Myocyte (in vitro differentiated cells): Measurements from ENCODE around the gene FHL5. TPM values are rescaled to one million over a fixed set of nuclear protein-coding genes. Genes with fewer than 3 reads are reported as not detected.
"Not testable (repeated sequence)": the region's sequence is repeated elsewhere in the genome, so short reads cannot be mapped to it uniquely, and the experiment has no call there.

Experiments
- DNase-seq: peaks from one replicate; pipeline ENCODE4 v3.0.0-alpha.2; 2012; ENCODE audit warnings: low read depth
- polyA plus RNA-seq: library from polyadenylated mRNA; unstranded; fragments of >200 nt; gene quantifications from one replicate; pipeline ENCODE4 v1.2.1, GENCODE V29; 2012; ENCODE audit warnings: missing spikeins
- total RNA-seq: library from RNA; depleted of rRNA; stranded (reverse); fragments of >200 nt; gene quantifications from 2 replicates; pipeline ENCODE4 v1.2.3, GENCODE V29; 2014

FHL5 gene, protein sequence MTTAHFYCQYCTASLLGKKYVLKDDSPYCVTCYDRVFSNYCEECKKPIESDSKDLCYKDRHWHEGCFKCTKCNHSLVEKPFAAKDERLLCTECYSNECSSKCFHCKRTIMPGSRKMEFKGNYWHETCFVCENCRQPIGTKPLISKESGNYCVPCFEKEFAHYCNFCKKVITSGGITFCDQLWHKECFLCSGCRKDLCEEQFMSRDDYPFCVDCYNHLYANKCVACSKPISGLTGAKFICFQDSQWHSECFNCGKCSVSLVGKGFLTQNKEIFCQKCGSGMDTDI
- not detected in 2 replicates for total RNA-seq
- not detected for polyA plus RNA-seq

DNA sequence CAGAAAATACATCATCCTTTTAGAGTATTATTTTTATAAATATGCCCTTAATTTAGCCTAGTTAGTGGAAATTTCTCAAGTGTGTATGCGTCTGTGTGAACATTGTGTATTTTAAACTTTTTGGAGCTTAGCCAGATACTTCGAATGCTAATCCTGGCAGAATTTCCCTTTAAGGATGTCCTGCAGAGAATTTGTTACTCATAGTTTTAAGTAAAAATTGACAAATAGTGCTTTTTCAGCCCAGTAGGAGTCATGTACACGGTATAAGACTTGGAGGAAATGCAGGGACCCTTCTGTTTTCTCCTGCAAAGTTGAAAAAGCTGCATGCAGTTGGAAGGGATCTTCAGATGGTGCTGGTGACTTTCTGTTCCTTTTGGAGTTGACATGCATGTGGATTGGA is at the start of gene FHL5:
Gene FHL5 (plus strand): TSS at position 243 of the 400 bp plus-strand sequence. CDS start 40,486 bp downstream, outside the sequence.
- DNase-seq: no peak

DNA sequence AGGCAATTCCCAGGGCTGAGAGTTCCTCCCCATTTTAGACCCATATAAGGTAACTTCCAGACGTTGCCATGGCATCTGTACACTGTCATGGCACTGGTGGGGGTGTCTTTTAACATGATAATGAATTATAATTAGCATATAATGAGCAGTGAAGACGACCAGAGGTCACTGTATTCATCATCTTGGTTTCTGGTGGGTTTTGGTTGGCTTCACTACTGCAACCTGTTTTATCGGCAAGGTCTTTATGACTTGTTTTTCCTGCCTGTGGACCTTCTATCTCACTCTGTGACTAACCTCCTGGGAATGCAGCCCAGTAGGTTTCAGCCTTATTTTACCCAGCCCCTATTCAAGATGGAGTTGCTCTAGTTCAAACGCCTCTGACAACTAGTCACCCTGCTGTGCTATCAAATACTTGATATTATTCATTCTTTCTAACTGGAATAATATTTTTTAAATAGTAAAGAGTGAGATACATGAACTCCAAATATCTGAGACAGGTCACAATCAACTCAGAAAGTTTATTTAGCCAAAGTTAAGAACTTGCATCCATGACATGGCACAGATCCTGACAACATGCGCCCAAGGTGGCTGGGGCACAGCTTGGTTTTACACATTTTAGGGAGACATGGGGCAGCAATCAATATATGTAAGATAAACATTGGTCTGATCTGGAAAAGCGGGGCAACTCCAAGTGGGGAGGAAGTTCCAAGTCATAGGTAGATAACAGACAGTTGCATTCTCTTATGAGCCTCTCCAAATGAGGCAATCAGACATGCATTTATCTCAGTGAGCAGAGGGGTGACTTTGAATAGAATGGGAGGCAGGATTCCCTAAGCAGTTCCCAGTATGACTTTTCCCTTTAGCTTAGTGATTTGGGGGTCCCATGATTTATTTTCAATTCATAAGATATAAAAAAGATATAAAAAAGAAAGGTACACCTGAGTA is 42.5 kb upstream of the FHL5 start:
- DNase-seq: peak; percentile 3

DNA sequence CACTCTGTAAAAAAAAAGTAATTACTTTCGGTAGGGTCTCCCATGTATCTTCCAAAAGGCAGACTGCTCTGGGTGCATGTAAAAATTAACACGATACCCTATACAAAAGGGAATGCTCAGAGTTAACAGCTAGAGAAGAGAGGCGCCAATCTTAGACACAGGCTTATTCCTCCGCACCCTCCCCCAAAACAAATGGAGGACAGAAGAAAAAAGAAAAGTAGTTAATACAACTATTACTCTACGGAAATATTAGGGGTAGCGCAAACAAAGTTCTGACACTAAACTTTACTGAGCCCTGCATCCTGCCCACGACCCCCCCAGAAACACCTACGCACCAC is 41.7 kb upstream of the FHL5 start:
- DNase-seq: no peak

DNA sequence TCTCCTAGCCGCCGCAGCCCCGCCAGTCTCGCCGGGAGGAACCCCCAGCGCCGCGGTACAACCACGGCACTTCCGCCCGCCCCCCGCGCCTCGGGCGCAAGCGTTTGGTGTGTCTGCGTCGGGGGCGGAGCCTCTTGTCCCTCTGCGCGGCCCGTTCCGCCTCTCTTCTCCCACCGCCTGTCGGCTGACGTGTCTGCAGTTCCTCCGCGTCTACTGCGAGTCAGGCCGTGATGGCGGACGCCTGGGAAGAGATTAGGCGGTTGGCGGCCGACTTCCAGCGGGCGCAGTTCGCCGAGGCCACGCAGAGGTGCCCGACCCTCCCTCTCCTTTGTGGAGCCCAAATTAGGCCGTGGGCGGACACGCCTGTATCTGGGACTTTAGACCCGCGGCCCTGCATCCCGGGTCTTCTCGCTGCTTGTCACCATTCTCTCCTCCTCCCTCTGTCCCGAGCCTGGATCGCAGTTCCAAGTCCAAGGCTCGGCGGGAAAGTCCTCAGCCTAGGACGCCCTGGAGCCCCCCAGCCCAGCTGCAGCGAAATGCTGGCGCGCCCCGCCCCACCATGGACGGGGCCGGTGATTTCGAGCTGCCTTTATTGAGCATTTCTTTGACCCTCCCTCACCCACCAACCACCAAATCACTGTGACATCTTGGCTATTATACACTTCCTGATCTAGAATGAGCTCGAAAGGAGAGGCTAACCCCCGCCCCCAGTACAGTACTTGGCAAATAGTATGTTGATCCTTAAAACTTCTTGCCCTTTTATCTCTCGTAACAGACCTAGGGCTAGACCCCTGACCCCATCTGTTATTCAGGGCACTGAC is 41.1 kb upstream of the FHL5 start, which contains the start of gene UFL1:
Gene UFL1 (plus strand): TSS at position 163 of the 821 bp plus-strand sequence. CDS start 68 bp downstream, at position 231.
- DNase-seq: peak; percentile 94

DNA sequence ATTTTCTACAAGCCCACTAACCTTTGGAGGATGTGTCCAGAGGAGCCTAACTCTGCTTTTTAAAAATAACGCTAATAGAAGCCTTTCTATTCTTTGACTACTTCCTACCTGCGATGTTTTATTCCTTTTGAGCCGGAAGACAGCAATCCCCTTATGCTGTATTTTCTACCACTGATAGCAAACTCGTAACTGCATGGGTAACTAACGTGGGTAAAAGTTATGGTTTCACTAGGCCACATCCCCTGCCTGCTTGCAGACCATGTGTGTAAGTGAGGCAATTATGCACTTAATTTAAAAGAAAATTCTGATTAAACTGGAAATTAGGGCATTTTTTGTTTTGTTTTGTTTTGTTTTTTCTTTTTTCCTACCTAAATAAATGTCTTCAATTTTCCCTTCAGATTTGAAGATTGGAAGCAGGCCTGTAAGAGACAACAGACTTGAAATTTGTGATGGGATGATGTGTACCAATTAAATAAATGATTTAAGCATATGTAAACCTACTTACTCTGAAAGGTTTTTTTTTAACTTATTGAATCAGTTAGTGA is 40.4 kb upstream of the FHL5 start:
- peak; percentile 26 for DNase-seq

DNA sequence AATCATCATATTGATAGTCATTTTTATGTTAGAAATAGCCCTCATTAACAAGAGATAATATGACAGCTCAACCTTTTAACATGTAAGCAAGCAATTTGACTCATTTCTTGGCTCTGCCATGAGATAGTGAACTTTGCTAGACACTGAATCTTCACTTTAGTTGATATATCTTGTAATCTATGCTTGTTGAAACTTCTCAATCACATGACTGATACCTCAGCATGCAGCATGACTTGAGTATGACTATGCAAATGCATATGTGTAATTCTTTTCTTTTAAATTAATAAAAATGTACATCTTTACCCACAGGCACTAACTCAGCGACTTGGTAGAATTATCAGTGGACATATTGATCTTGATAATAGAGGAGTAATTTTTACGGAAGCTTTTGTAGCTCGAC is 34.7 kb upstream of the FHL5 start:
- no peak for DNase-seq

DNA sequence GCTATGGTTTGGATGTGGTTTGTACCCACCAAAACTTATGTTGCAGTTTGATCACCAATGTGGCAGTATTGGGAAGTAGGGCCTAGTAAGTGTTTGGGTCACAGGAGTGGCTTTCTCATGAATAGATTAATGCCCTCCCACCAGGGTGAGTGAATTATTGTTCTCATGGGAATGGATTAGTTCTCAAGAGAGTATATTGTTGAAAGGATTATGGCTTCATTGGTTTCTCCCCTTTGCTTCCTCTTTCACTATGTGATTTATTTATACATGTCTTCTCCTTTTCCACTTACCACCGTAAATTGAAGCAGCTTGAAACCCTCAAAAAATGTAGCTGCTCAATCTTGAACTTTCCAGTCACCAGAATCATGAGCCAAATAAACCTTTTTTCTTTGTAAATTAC is 30.5 kb upstream of the FHL5 start:
- DNase-seq: no peak

DNA sequence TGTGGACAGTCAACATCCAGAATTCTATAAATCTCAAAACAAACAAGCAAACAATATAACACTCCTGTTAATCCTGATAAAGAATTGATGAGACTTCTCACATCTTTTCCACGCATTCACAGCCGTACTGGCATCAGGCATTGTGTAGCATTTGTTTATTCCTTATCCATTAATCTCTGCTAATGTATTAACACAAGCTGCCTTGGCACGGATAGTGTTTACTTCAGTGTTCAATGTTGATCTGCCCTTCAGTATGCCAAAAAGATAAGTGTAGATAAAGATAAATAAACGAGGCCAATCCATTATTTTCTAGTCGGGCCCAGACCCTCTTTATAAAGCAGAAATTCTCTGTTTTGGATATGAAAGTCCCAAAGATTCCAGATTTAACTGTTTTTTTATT is 25.2 kb upstream of the FHL5 start:
- no peak for DNase-seq

DNA sequence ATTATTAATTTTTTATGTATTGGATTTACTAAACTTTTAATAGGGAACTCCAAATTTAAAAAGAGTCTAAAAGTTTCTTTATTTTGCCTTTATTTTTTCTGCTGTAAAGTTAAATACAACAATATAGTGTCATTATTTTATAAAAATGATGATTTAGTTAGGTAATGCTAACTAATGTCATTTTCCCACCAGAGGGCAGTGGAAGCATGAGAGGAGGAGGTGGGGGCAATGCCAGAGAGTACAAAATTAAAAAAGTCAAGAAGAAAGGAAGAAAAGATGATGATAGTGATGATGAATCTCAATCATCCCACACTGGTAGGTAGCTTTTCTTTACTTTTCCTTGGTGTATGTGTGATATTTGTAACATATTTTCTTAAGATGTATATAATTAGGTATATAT is 20.2 kb upstream of the FHL5 start:
- no peak for DNase-seq

DNA sequence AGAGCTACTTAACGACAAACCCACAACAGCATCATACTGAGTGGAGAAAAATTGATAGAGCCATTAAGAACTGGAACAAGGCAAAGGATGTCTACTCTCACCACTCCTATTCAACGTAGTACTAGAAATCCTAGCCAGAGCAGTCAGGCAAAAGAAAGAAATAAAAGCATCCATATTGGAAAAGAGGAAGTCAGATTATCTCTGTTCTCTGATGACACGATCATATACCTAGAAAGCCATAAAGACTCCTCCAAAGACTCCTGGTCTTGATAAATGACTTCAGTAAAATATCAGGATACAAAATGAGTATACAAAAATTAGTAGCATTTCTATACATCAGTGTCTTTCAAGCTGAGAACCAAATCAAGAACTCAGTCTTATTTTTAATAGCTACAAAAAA is 17.0 kb upstream of the FHL5 start:
- DNase-seq: no peak

DNA sequence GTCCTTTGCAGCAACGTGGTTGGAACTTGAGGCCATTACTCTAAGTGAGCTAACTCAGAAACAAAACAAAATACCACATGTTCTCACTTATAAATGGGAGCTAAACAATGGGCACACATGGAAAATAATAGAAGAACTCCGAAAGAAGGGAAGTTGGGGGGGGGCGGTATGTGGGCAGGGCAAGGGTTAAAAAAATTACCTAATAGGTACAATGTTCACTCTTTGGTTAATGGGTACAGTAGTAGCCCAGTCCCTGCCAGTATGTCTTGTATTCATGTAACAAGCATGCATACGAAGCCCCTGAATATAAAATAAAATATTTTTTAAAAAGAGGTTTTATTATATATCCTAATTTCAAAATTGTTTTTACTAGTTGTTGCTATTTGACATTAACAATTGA is 15.3 kb upstream of the FHL5 start:
- no peak for DNase-seq

DNA sequence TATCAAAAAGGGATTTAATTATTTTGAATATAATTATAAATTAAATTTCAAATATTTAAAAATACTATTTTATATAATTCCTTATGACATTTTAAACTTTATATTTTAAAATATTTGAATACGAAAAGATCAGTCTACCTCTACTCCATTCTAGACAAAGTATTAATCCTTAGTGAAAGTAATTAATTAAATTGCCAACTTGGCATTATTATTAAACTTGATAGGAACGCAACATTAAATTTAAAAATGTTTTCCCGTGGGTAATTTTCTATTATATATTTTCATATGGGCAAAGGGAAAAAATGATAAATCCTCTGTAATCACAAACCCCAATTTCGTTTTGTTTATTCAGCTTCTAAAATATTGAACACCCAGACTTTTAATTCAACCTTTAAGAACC is 8.4 kb upstream of the FHL5 start:
- no peak for DNase-seq

DNA sequence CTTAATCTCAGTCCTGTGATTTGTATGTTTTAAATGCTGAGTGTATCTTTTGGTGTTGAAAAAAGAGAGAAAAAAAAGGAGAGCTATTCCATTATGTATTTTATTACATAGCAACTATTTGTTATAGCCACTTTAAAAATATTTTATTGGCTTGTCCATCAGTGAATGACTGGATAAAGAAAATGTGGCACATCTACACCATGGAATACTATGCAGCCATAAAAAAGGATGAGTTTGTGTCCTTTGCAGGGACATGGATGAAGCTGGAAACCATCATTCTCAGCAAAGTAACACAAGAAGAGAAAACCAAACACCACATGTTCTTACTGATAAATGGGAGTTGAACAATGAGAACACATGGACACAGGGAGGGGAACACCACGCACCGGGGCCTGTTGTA is 3.2 kb upstream of the FHL5 start:
- DNase-seq: not testable (repeated sequence)

DNA sequence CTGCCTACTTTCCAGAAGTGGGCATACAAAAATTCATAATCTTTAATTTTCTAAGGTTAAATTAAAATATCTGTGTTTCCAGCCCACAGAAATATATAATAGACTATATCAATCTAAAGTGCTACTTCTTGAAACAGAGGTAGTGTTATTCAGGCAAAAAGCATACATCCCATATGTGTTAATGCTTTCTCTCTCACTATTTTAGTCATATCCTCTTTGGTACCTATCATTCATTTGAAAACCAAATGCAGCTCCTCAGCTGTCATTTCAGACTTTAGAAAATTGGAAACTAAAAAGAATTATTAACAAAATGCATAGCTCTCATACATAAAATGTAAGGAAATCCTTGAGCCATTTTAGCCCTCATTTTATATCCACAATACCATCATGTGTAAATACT is 925 bp downstream of the FHL5 start:
- DNase-seq: no peak

DNA sequence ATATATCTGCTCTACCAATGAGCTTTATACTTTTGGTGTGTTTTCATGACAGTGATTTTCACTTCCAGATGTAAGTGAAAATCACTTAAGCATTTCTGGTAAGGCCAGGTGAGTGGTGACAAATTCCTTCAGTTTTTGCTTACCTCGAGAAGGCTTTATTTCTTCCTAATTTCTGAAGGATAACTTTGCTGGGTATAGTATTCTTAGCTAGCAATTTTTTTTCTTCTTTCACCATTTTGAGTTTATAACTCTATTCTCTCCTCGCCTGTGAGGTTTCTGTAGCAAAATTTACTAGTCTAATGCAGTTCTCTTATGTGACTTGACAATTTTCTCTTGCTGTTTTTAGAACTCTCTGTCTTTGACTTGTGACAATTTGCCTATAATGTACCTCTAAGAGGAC is 7.1 kb downstream of the FHL5 start:
- no peak for DNase-seq

DNA sequence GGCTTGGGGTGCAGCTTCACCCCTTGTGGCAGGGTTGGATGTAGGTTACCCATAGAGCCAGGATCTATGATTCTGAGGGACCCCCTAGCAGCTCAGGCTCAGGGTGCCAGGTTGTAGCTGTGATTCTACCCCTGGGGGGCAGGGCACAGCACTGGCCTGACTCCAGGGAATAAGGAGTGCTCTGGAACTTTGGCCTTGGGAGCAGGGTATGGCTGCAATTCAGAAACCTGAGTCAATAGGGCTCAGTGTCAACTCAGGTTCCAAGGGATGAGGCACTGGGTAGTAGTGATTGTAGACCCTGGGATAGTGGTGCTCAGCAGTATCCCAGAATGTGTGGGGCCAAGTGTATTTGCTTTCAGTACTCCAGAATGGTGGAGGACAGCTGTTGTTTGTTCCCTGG is 8.6 kb downstream of the FHL5 start:
- DNase-seq: no peak

DNA sequence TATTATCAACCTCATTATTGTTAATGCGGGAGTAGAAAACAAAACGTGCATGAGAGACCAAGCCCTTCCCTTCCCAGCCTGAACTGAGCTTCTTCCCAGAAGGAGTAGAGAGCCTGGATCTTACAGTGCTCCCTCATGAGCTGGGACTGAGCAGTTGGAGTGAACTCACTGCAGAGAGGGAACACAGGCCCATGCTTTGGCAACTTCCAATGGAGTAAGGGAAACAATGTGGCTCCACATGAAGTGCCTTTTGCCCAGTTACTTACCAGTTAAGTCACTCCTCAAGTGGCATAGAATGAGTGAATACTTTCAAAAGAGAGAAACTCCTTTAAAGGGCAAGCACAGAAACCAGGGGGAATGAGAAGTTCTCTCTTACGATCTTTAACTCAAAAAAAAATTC is 12.4 kb downstream of the FHL5 start:
- DNase-seq: no peak

DNA sequence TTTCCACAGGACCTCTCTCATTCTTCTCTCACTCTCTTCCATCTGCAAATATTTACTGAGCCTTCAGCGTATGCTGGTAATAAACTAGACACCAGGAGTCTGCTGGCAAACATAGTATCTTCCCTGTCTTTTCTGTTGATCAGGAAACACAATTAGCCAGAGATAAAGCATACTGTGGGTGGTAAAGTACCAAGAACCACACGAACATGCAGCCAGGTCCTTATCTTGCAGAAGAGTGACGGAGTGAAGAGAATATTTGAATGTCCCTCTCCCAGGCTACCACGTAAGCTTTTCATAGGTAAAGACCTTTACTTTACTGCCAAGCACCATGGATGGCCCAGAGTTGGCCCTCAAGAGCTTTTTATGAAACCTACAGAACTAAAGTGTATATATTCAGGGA is 13.3 kb downstream of the FHL5 start:
- DNase-seq: no peak

DNA sequence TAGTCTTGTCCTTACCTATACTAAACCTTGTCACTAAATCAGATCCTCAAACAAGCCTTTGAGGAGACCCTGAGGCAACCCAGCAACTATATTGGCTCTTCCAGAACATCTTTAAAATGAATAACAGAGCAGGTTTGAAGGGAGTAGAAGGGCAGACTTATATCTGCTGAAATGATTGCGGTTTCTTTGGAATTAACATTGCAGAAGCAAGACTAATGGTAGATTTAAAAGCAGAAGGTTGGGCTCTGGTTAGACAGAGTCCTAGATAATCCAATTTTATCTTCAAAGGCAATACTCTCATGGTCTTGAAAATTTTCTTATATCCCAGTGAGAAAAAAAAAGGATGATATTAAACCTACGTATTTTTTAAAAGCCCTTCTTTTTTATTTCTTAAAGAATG is 19.1 kb downstream of the FHL5 start:
- no peak for DNase-seq

DNA sequence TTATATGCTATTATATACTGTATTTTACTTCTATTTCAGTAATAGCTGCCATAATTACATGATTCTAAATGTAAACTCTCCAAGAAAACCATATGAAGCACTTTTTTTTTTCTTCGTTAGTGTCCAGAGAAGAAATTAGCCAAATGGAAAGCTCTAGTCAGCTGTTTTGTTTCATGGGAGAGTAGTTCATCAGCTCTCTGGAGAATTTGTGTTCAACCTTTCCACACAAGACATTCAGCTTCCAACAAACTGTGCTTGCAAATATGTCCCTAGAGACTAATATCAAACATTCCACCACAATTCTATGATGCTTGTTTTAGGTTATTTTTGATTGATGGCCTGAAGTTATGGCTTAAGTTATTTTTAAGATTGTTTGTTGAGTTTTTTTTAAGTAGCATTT is 19.5 kb downstream of the FHL5 start:
- no peak for DNase-seq

DNA sequence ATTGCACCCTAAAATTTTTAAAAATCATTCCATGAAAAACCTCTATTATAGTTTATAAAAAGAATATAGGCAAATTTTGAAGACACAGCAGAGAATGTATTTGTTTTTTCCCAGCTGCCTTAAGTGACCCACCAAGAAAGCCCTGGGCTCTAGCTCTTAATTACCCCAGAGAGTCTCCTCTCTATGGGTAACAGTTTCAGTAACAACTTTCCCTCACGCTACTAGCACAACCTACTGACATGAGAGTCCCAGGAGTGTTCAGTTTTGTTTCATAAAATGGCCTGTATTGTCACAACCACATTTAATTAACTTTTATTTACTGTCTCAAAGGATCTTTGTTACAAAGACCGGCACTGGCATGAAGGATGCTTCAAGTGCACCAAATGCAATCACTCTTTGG is 41.5 kb downstream of the FHL5 start:
- no peak for DNase-seq
